Thymus (tissue), 11 donors: ENCODE results near the gene C19orf25. TPM values are rescaled to one million over a fixed set of nuclear protein-coding genes. Genes with fewer than 3 reads are reported as not detected.
A peak's percentile ranks its signal among the peaks of the same experiment; 100 is the strongest.

Source experiments
- DNase-seq, 9 donors: peaks; one replicate each; pipeline ENCODE4 v3.0.0-alpha.2; 2013; ENCODE audit warnings: low spot score in 9 of 9, low read depth in 6 of 9, missing footprints in 1 of 9
- H3K27ac ChIP-seq, 2 donors: one replicate each; pipeline ENCODE4 v1.5.1; 2013; ENCODE audit warnings: control low read depth in 1 of 2, low read depth in 1 of 2, low read length in 1 of 2, mild to moderate bottlenecking in 1 of 2, moderate library complexity in 1 of 2
- H3K27me3 ChIP-seq, 2 donors: one replicate each; pipeline ENCODE4 v1.5.1; 2013; ENCODE audit warnings: low read length in 1 of 2; ENCODE audit not compliant: control insufficient read depth in 2 of 2, insufficient read depth in 1 of 2
- H3K36me3 ChIP-seq, 2 donors: one replicate each; pipeline ENCODE4 v1.5.1; 2013; ENCODE audit warnings: low read length in 1 of 2, mild to moderate bottlenecking in 1 of 2, moderate library complexity in 1 of 2; ENCODE audit not compliant: control insufficient read depth in 2 of 2, insufficient read depth in 2 of 2
- H3K4me1 ChIP-seq, 2 donors: one replicate each; pipeline ENCODE4 v1.5.1; 2013; ENCODE audit warnings: low read length in 2 of 2; ENCODE audit not compliant: control insufficient read depth in 2 of 2, insufficient read depth in 2 of 2
- H3K4me3 ChIP-seq, 2 donors: one replicate each; pipeline ENCODE4 v1.5.1; 2013; ENCODE audit warnings: low read length in 2 of 2, control low read depth in 1 of 2, mild to moderate bottlenecking in 1 of 2
- H3K9me3 ChIP-seq, 2 donors: one replicate each; pipeline ENCODE4 v1.5.1; 2013; ENCODE audit warnings: low read length in 1 of 2, mild to moderate bottlenecking in 1 of 2; ENCODE audit not compliant: control insufficient read depth in 2 of 2, insufficient read depth in 1 of 2
- WGBS: extraction: QIAGEN DNeasy Blood & Tissue Kit; methylation state at CpG from one replicate; pipeline ENCODE4 v1.1.7; 2013; 5-methylcytosine and 5-hydroxymethylcytosine counted together
- polyA plus RNA-seq: library from polyadenylated mRNA; stranded (reverse); fragments of 200-250 nt; gene quantifications from one replicate; pipeline ENCODE4 v1.2.3, GENCODE V29; 2013
- total RNA-seq: library from RNA; stranded (reverse); fragments of 120-200 nt; gene quantifications from one replicate; pipeline ENCODE4 v1.2.4, GENCODE V29; 2013
- donor health status: healthy.

C19orf25 gene
- total and polyA plus RNA-seq, 2 donors: 22.8 to 38.1 TPM

DNA sequence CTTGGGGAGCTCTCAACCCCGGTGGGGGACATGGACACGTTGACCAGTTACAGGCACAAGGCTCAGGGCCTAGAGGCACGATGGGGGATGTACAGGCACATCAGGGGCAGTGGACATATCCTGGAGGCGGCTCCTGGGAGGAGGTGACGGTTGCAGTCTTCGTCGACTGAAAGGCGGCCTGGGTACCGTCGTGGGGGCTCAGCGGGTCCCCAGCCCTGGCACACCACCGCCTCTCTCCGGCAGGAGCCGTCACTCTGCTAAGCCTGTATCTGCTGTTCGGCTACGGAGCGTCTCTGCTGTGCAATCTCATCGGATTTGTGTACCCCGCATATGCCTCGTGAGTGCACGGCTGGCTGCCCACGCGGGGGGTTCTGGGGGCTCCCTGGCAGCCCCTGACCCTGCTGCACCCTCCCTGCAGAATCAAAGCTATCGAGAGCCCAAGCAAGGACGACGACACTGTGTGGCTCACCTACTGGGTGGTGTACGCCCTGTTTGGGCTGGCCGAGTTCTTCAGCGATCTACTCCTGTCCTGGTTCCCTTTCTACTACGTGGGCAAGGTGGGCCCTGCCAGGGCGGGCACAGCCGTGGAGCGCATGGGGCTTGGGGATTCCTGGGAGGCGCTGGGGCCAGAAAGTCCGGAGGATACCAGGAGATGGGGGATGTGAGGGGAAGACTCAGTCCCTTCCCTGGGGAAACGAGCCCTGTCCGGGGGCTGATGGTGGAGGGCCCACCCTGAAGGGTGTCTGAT, 16.2 kb upstream of the C19orf25 start:
- 94% methylated on average over 37 of the region's 37 CpGs for WGBS
- peaks cover 1 to 5% of the 10 kb centered on the region in 2 donors for H3K9me3 ChIP-seq
- peaks cover 15 to 63% of the 10 kb centered on the region in 2 donors for H3K27me3 ChIP-seq
- no peaks in the 10 kb centered on the region for H3K36me3 ChIP-seq
- H3K4me3 ChIP-seq: no peak overlapping the region
- no peak for DNase-seq
- H3K27ac ChIP-seq: no peak overlapping the region
- peaks cover 4 to 9% of the 10 kb centered on the region in 2 donors for H3K4me1 ChIP-seq

DNA sequence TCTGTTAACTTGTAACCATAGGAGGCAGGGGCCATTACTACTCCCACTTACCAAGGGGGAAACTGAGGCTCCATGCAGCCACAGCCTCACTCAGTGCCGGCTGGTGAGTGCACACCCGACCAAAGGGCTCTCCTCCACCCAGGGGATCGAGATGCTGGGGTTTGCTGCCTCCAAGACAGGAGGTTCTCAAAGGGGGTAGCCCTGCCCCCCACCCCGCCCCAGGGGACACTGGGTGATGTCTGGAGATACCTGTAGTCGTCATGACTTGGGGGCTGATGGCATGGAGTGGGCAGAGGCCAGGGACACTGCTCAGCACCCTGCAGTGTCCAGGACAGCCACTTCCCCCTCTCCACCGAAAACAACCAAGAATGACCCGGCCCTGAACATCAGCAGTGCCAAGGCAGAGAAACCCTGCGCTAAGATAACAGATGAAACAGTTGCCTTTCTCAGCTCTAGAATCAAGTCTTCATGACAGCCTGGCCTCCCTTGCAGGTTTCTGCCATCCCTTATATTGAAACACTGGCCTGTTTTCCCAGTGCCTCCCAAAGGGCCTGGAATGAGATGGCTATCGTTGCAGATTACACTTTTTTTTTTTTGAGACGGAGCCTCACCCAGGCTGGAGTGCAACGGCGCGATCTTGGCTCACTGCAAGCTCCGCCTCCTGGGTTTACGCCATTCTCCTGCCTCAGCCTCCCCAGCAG, 15.2 kb upstream of the C19orf25 start:
- no peaks in the 10 kb centered on the region for H3K36me3 ChIP-seq
- peaks cover 15 to 63% of the 10 kb centered on the region in 2 donors for H3K27me3 ChIP-seq
- H3K9me3 ChIP-seq: peaks cover 0 to 1% of the 10 kb centered on the region in 2 donors
- no peak overlapping the region for H3K27ac ChIP-seq
- peaks cover 10 to 18% of the 10 kb centered on the region in 2 donors for H3K4me1 ChIP-seq
- no peak overlapping the region for H3K4me3 ChIP-seq
- WGBS: 86% methylated on average over 15 of the region's 15 CpGs
- no peak for DNase-seq

DNA sequence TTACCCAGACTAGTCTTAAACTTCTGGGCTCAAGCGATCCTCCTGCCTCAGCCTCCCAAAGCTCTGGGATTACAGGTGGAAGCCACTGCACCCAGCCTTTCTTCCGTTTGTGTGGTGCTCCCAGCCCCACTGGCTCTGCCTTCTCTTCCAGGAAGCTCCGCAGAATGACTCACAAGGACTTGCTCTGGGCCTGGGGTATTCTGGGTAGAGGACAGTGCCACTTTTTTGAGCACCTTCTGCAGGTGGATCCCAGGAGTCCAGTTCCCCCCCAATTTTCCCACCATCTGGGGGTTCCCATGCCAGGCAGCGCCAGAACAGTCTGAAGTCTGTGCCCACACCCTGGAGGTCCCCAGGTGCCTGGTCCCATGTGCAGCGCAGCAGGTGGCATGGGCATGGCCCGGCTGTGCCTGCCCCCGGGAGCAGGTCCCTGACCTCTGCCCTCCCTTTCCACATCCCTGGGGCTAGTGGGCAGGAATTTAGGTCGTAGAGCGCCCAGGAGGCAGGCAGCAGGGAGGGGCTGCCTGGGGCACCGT, 13.5 kb upstream of the C19orf25 start:
- Histone ChIP-seq H3K9me3 (peaks cover 0 to 1% of the 10 kb centered on the region in 2 donors), H3K27me3 (peaks cover 15 to 60% of the 10 kb centered on the region in 2 donors), H3K36me3 (no peaks in the 10 kb centered on the region), H3K4me1 (peaks cover 11 to 32% of the 10 kb centered on the region in 2 donors), H3K4me3 (no peak overlapping the region), H3K27ac (no peak overlapping the region)
- DNase-seq: no peak
- WGBS: 93% methylated on average over 10 of the region's 10 CpGs

DNA sequence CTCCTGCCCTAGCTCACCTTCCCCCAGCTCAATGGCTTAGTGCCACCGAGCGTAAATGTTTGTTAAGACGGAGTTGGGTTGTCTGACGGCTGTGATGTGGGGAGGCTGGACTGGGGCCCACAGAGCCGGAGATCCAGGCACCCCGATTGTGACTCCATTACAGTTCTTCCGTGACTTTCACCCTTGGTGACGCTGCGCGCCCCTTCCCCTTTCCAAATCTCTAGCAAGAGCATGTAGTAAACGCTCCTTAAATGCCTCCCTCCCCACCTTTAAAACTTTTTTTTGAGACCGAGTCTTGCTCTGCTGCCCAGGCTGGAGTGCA, 12.8 kb upstream of the C19orf25 start:
- H3K27me3 ChIP-seq: peaks cover 15 to 53% of the 10 kb centered on the region in 2 donors
- H3K4me3 ChIP-seq: no peak overlapping the region
- H3K9me3 ChIP-seq: peaks cover 0 to 1% of the 10 kb centered on the region in 2 donors
- no peaks in the 10 kb centered on the region for H3K36me3 ChIP-seq
- no peak overlapping the region for H3K27ac ChIP-seq
- DNase-seq: no peak
- WGBS: 73% methylated on average over 12 of the region's 12 CpGs
- peaks cover 11 to 32% of the 10 kb centered on the region in 2 donors for H3K4me1 ChIP-seq

DNA sequence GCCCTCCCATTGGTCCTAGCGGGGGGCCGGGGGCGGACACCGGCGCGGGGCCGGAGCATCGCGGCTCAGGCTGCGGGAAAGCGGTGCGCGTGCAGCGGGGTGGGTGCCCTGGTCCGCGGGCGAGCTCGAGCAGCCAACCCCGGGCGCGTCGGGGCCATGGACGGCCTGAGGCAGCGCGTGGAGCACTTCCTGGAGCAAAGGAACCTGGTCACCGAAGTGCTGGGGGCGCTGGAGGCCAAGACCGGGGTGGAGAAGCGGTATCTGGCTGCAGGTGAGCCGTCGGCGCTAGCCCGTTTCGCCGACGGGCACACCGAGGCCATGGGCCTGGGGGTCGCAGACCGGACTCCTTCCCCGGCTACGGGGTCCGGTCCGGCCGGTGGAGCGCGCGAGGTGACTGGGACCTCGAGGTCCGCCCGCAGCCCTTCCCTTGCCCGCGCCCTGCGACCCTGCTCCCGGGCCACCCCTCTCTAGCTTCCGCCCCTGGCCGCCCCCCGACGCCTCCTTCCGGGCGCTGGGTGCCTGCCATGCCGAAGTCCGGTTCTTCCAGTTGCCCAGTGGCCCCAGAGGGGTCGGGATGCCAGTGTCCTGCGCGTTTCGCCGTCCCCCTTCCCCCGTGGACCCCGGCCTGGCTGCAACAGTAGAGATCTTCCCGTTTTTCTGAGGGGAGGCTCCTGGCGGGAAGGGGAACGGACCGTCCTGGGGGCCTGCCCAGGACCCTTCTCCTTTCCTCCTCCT, 12.3 kb upstream of the C19orf25 start, which contains the start of gene REEP6:
Gene REEP6, plus strand, starts transcription at position 68 of the 735 bp plus-strand sequence. Its CDS starts 89 bp downstream, at position 157.
- Histone ChIP-seq H3K27ac (peak within 1 kb of the TSS; percentile 77 to 80), H3K9me3 (no peaks in the 10 kb centered on the region), H3K4me1 (peaks cover 11 to 32% of the 10 kb centered on the region in 2 donors), H3K4me3 (peak within 1 kb of the TSS; percentile 64 to 70), H3K27me3 (peaks cover 15 to 49% of the 10 kb centered on the region in 2 donors), H3K36me3 (no peaks in the 10 kb centered on the region)
- no peak for DNase-seq
- 4% methylated on average over 73 of the region's 73 CpGs for WGBS

DNA sequence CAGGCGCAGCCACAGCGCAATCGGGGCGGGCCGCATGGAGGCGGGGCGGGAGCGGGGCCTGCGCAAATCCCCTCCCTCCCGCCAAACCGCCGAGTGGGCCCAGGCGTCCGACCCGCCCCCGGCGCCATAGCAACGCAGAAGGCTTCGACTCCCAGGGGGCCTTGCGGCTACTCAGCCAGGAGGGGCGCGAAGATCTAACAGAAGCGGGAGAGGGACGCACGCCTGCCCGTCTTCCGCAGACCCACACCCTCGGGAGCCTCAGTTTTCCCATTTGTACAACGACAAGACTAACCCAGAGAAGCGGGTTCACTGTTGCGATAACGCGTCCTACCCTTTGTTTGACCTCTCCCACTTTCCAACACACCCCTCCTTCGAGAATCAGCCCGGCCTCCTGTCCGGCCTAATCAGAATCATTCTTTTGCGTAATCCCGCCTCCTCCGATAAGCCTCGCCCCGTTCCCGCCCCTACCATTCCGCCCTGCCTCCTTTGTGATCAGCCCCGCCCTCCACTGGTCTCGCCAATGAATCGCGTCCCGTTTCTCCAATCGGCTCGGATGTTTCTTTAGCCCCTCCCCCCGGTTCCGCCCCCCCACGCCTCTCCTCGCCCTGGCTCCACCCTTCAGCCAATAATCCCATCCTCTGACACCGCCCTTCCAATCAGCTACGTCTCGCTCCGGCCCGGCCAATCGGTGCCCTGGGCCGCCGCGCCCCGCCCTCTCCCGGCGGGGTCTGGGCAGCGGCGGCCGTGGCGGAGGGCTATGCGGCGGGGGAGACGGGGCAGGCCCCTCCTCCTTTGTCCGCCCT, 11.5 kb upstream of the C19orf25 start, which contains the start of gene PCSK4:
Gene PCSK4, minus strand, starts transcription at position 40 of the 803 bp plus-strand sequence. Its CDS starts 4 bp downstream, at position 36.
- peak; percentile 91 to 98 (median 95) for DNase-seq
- H3K36me3 ChIP-seq: no peaks in the 10 kb centered on the region
- WGBS: under 1% methylated on average over 74 of the region's 74 CpGs
- H3K4me3 ChIP-seq: peak within 1 kb of the TSS; percentile 64 to 70
- H3K27ac ChIP-seq: peak within 1 kb of the TSS; percentile 77 to 80
- peaks cover 11 to 32% of the 10 kb centered on the region in 2 donors for H3K4me1 ChIP-seq
- no peaks in the 10 kb centered on the region for H3K9me3 ChIP-seq
- H3K27me3 ChIP-seq: peaks cover 15 to 47% of the 10 kb centered on the region in 2 donors

GRCh38 chr19:1489463-1490310, 10.7 kb upstream of the C19orf25 start:
- peak in 5 of 9 donors; percentile 41 to 83 (median 56) for DNase-seq
- WGBS: 12% methylated on average over 37 of the region's 37 CpGs
- Histone ChIP-seq H3K27ac (peak overlapping the region; percentile 77 to 80), H3K4me1 (peaks cover 11 to 32% of the 10 kb centered on the region in 2 donors), H3K9me3 (no peaks in the 10 kb centered on the region), H3K36me3 (no peaks in the 10 kb centered on the region), H3K4me3 (peak overlapping the region; percentile 64 to 70), H3K27me3 (peaks cover 15 to 39% of the 10 kb centered on the region in 2 donors)
